Suprapubic skin (tissue), 4 donors: ENCODE measurements around the gene MAP2K2.

Experiments used
- CTCF ChIP-seq, 2 donors: fragments of 200-600 bp in 1 of 2; fragments of 450-650 bp in 1 of 2; sonication (generic) in 1 of 2; IDR thresholded peaks; one replicate each; pipeline ENCODE4 v1.5.1; 2016 to 2019; ENCODE audit warnings: antibody characterized with exemption in 2 of 2, mild to moderate bottlenecking in 1 of 2, moderate library complexity in 1 of 2
- EP300 ChIP-seq: sonication (generic); formaldehyde crosslinking; IDR thresholded peaks from one replicate; pipeline ENCODE4 v1.6.1; 2017; ENCODE audit warnings: antibody characterized with exemption
- POLR2A ChIP-seq, 2 donors: fragments of 450-650 bp; IDR thresholded peaks; one replicate each; pipeline ENCODE4 v1.6.1; 2017; ENCODE audit warnings: antibody characterized with exemption in 2 of 2, mild to moderate bottlenecking in 2 of 2, moderate library complexity in 2 of 2
- POLR2AphosphoS5 ChIP-seq, 3 donors: sonication (generic); formaldehyde crosslinking; IDR thresholded peaks; one replicate each; pipeline ENCODE4 v1.6.1; 2017; ENCODE audit warnings: antibody characterized with exemption in 3 of 3

- TF ChIP-seq POLR2A (IDR thresholded peaks at IDR 0.05), result no peak
- TF ChIP-seq CTCF (IDR thresholded peaks at IDR 0.05), result no peak
- no peak for TF ChIP-seq POLR2AphosphoS5 (IDR thresholded peaks at IDR 0.05)
- TF ChIP-seq EP300, result no peak
Observed at GRCh38 chr19:4071610-4072009, 52.3 kb downstream of the MAP2K2 start.
